Keratinocyte (primary cell): ENCODE measurements around the gene SHROOM3. TPM values are rescaled to one million over a fixed set of nuclear protein-coding genes. Genes with fewer than 3 reads are reported as not detected.

Source experiments
- DNase-seq: peaks from one replicate; pipeline ENCODE4 v3.0.0-alpha.2; 2011; ENCODE audit warnings: low read depth, missing footprints, low spot score
- FAIRE-seq: peaks from 2 replicates; lab custom pipeline; 2011; peaks lifted over from hg19 to GRCh38; lab: Jason Lieb, UNC
- H2AFZ ChIP-seq: 2 replicates; pipeline ENCODE4 v1.6.0; 2012; ENCODE audit warnings: low read length, control low read depth, inconsistent platforms; ENCODE audit not compliant: control insufficient read depth
- H3K27ac ChIP-seq: 2 replicates; pipeline ENCODE4 v1.5.1; 2011; ENCODE audit warnings: low read length; ENCODE audit not compliant: control insufficient read depth, insufficient read depth
- H3K27me3 ChIP-seq: 3 replicates; pipeline ENCODE4 v1.6.0; 2011; ENCODE audit warnings: low read length; ENCODE audit not compliant: control insufficient read depth, insufficient read depth; ENCODE audit errors: extremely low read depth
- H3K36me3 ChIP-seq, 2 experiments: 2 replicates in 1 of 2; 3 replicates in 1 of 2; pipeline ENCODE4 v1.5.1; 2011; ENCODE audit warnings: low read length in 2 of 2, mild to moderate bottlenecking in 1 of 2; ENCODE audit not compliant: control insufficient read depth in 2 of 2, insufficient read depth in 2 of 2; ENCODE audit errors: extremely low read depth in 1 of 2
- H3K4me1 ChIP-seq: 3 replicates; pipeline ENCODE4 v1.5.1; 2011; ENCODE audit warnings: low read length; ENCODE audit not compliant: control insufficient read depth, insufficient read depth; ENCODE audit errors: extremely low read depth
- H3K4me2 ChIP-seq: 3 replicates; pipeline ENCODE4 v1.6.0; 2011; ENCODE audit warnings: low read depth, low read length; ENCODE audit not compliant: control insufficient read depth, insufficient read depth; ENCODE audit errors: extremely low read depth
- H3K4me3 ChIP-seq, 3 experiments: fragments of 200-600 bp in 1 of 3; sonication (generic) in 1 of 3; 2 replicates in 2 of 3; 3 replicates in 1 of 3; pipeline ENCODE4 v1.5.1; 2011 to 2016; ENCODE audit warnings: low read length in 3 of 3, mild to moderate bottlenecking in 3 of 3, control low read depth in 2 of 3, inconsistent platforms in 1 of 3, low read depth in 1 of 3, mixed read lengths in 1 of 3, mixed run types in 1 of 3, moderate library complexity in 1 of 3; ENCODE audit not compliant: control insufficient read depth in 2 of 3, insufficient read depth in 2 of 3; ENCODE audit errors: extremely low read depth in 1 of 3
- H3K79me2 ChIP-seq: 2 replicates; pipeline ENCODE4 v1.6.0; 2012; ENCODE audit warnings: low read length; ENCODE audit not compliant: control insufficient read depth, insufficient read depth
- H3K9ac ChIP-seq: 3 replicates; pipeline ENCODE4 v1.6.0; 2011; ENCODE audit warnings: low read length; ENCODE audit not compliant: control insufficient read depth, insufficient read depth; ENCODE audit errors: extremely low read depth
- H3K9me1 ChIP-seq: 3 replicates; pipeline ENCODE4 v1.6.0; 2011; ENCODE audit warnings: low read length; ENCODE audit not compliant: control insufficient read depth, insufficient read depth; ENCODE audit errors: extremely low read depth
- H3K9me3 ChIP-seq: 2 replicates; pipeline ENCODE4 v1.5.1; 2012; ENCODE audit warnings: low read depth, low read length; ENCODE audit not compliant: control insufficient read depth
- H4K20me1 ChIP-seq: 3 replicates; pipeline ENCODE4 v1.6.0; 2011; ENCODE audit warnings: low read length; ENCODE audit not compliant: control insufficient read depth, insufficient read depth; ENCODE audit errors: extremely low read depth
- EZH2 ChIP-seq: IDR thresholded peaks from one replicate; pipeline ENCODE4 v1.6.1; 2012; ENCODE audit warnings: inconsistent platforms, mild to moderate bottlenecking, low read length, moderate library complexity
- dilution Hi-C: fragments of 300-500 bp; cut with MboI; formaldehyde crosslinking; loops from one replicate; pipeline ENCODE4 v1.7.0; 2020; ENCODE audit warnings: low sequenced_read_pairs; ENCODE audit not compliant: extremely low pct_ligation_motif_present
- polyA plus RNA-seq, 5 experiments: library from polyadenylated mRNA; depleted of rRNA in 3 of 5; stranded (reverse) in 3 of 5; stranded (forward) in 1 of 5; unstranded in 1 of 5; fragments of >200 nt; gene quantifications; 1 replicate in 1 of 5; 2 replicates in 3 of 5; 3 replicates in 1 of 5; pipeline versions ENCODE4 v1.2.1 to v1.2.3, GENCODE V29; 2011 to 2012; ENCODE audit warnings: missing spikeins in 2 of 5, low read depth in 1 of 5, low replicate concordance in 1 of 5
- TF ChIP-seq, protein P1 (sequence below), 3 experiments: IDR thresholded peaks in 1 of 3; conservative IDR thresholded peaks in 1 of 3; optimal IDR thresholded peaks in 1 of 3; 2 replicates in 2 of 3; 3 replicates in 1 of 3; pipeline versions ENCODE3 to v1.5.1; 2011; ENCODE audit warnings: low read length in 3 of 3, mild to moderate bottlenecking in 3 of 3, moderate library complexity in 2 of 3, control low read depth in 1 of 3, inconsistent platforms in 1 of 3; ENCODE audit not compliant: insufficient read depth in 2 of 3; ENCODE audit errors: extremely low read depth in 1 of 3

Gene SHROOM3
- polyA plus RNA-seq, 1 donor (not counting 4 experiments of a cell fraction or from before 2014, with no cell fraction given), result 4.9 TPM

DNA sequence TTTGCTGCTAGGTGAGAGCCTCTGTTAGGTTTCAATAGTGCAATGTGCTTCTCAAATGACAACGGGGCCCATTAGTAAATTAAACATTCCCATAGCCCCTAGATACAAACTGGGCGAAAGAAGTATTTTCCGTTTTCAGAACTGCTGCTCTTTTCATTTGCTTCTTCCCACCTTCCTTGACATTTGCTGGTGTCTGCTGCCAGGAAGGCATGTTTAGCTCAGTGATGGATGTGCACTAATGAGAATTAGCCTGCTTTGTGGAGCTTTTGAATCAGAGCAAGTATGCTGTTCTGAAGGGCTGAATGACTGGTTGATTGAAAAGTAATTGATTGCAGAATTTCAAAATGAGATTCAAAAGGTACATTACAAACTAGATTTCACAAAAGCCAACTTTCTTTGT, 57.0 kb downstream of the SHROOM3 start:
- Histone ChIP-seq H2AFZ (no peak overlapping the region), H3K27ac (no peak overlapping the region), H3K9ac (no peak overlapping the region), H3K4me3 (no peak overlapping the region), H3K9me3 (no peaks in the 10 kb centered on the region), H3K9me1 (no peaks in the 10 kb centered on the region), H3K36me3 (no peaks in the 10 kb centered on the region), H3K4me1 (no peaks in the 10 kb centered on the region), H4K20me1 (no peaks in the 10 kb centered on the region), H3K27me3 (no peaks in the 10 kb centered on the region), H3K4me2 (no peak overlapping the region), H3K79me2 (no peaks in the 10 kb centered on the region)
- no peak for FAIRE-seq
- DNase-seq, result no peak
- TF ChIP-seq, protein P1, sequence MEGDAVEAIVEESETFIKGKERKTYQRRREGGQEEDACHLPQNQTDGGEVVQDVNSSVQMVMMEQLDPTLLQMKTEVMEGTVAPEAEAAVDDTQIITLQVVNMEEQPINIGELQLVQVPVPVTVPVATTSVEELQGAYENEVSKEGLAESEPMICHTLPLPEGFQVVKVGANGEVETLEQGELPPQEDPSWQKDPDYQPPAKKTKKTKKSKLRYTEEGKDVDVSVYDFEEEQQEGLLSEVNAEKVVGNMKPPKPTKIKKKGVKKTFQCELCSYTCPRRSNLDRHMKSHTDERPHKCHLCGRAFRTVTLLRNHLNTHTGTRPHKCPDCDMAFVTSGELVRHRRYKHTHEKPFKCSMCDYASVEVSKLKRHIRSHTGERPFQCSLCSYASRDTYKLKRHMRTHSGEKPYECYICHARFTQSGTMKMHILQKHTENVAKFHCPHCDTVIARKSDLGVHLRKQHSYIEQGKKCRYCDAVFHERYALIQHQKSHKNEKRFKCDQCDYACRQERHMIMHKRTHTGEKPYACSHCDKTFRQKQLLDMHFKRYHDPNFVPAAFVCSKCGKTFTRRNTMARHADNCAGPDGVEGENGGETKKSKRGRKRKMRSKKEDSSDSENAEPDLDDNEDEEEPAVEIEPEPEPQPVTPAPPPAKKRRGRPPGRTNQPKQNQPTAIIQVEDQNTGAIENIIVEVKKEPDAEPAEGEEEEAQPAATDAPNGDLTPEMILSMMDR (optimal IDR thresholded peaks at IDR 0.05 in 1 of 3, IDR thresholded peaks at IDR 0.05 in 1 of 3, conservative IDR thresholded peaks at IDR 0.05 in 1 of 3; ENCODE audit: extremely low read depth in 1 of 3, insufficient read depth in 2 of 3, low read length in 3 of 3), result no peak
- no peak for TF ChIP-seq EZH2
- dilution Hi-C loops, result no loop called here

DNA sequence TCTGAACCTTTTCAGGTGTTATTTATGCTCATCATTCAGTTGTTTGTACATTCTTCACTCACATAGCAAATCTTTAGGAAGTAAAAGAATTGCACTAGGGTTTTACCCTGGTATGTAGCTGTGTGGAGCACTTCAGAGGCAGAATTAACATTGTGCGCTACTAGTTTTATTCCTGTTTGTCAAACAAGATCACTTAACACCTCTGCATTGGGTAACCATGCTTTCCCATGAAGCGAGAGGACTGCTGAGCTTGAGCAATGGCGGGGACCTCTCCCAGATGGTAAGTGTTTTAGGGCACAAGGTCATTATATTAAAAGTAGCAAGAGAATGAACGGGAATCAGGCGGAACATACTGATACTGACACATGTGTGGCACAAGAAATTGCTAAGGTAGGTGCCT, 59.2 kb downstream of the SHROOM3 start:
- H3K4me3 ChIP-seq, result no peak overlapping the region
- dilution Hi-C loops, result no loop called here
- no peak overlapping the region for H2AFZ ChIP-seq
- H3K9ac ChIP-seq, result no peak overlapping the region
- no peak overlapping the region for H3K4me2 ChIP-seq
- no peaks in the 10 kb centered on the region for H3K9me3 ChIP-seq
- H3K9me1 ChIP-seq, result no peaks in the 10 kb centered on the region
- H3K36me3 ChIP-seq, result no peaks in the 10 kb centered on the region
- no peaks in the 10 kb centered on the region for H3K4me1 ChIP-seq
- H3K27me3 ChIP-seq, result no peaks in the 10 kb centered on the region
- FAIRE-seq (no peak), DNase-seq (no peak)
- no peak overlapping the region for H3K27ac ChIP-seq
- no peaks in the 10 kb centered on the region for H3K79me2 ChIP-seq
- H4K20me1 ChIP-seq, result no peaks in the 10 kb centered on the region
- TF ChIP-seq, protein P1 (optimal IDR thresholded peaks at IDR 0.05 in 1 of 3, IDR thresholded peaks at IDR 0.05 in 1 of 3, conservative IDR thresholded peaks at IDR 0.05 in 1 of 3; ENCODE audit: extremely low read depth in 1 of 3, insufficient read depth in 2 of 3, low read length in 3 of 3), result no peak
